C4-2B (cell line): ENCODE data around the gene PAXX.

Source experiments
- H3K27ac ChIP-seq: fragments of 450-650 bp; 2 replicates; pipeline ENCODE4 v1.5.1; 2017
- ZFX ChIP-seq: fragments of 450-650 bp; IDR thresholded peaks from 2 replicates; pipeline ENCODE4 v1.6.1; 2017
- TF ChIP-seq, protein P1 (sequence below): fragments of 450-650 bp; conservative IDR thresholded peaks from 2 replicates; pipeline ENCODE4 v1.5.1; 2017; ENCODE audit warnings: mild to moderate bottlenecking

The PAXX gene

DNA sequence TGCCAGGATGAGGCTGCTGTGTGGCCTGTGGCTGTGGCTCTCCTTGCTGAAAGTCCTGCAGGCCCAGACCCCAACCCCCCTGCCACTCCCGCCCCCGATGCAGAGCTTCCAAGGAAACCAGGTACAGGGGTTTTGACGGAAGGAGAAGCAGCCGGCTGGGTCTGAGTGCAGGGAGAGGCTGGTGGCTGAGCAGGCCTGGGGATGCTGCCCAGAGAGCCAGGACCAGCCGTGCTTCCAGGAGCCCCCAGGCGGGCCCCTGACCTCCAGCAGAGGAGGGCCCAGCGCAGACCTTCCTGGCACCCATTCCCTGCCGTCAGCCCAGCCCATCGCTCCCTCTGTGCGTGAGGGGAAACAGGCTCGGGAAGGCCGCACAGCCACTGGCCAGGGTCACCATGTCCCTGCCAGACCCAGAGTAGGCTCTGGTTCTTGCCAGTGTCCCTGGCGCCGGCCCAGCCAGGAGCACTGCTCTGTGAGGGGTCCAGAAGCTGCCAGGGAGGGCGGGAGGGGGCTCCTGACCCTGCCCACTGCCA is 39.8 kb upstream of the PAXX start:
- no peak overlapping the region for H3K27ac ChIP-seq

DNA sequence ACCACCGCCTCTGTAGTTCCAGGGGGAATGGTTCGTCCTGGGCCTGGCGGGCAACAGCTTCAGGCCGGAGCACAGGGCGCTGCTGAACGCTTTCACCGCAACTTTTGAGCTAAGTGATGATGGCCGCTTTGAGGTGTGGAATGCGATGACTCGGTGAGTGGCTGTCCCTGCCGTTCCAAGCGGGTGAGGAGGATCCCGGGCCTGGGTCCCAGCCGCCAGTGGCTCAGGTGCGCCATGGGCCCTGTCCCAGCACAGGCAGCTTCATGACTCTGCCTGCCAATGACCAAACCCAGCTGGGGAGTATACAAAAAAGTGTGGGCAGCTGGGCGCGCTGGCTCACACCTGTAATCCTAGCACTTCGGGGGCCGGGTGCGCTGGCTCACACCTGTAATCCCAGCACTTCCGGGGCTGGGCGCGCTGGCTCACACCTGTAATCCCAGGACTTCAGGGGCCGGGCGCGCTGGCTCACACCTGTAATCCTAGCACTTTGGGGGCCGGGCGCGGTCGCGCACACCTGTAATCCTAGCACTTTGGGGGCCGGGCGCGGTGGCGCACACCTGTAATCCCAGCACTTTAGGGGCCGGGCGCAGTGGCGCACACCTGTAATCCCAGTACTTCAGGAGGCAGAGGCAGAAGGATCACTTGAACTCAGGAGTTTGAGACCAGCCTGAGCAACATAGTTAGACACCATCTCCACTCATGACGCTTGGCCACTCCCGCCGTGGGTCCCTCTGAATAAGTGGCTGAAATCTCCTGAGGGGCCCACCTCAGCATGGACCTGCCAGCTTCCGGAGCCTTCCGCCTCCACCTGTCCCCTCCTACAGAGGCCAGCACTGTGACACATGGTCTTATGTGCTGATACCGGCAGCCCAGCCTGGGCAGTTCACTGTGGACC is 39.1 kb upstream of the PAXX start:
- TF ChIP-seq, protein P1, sequence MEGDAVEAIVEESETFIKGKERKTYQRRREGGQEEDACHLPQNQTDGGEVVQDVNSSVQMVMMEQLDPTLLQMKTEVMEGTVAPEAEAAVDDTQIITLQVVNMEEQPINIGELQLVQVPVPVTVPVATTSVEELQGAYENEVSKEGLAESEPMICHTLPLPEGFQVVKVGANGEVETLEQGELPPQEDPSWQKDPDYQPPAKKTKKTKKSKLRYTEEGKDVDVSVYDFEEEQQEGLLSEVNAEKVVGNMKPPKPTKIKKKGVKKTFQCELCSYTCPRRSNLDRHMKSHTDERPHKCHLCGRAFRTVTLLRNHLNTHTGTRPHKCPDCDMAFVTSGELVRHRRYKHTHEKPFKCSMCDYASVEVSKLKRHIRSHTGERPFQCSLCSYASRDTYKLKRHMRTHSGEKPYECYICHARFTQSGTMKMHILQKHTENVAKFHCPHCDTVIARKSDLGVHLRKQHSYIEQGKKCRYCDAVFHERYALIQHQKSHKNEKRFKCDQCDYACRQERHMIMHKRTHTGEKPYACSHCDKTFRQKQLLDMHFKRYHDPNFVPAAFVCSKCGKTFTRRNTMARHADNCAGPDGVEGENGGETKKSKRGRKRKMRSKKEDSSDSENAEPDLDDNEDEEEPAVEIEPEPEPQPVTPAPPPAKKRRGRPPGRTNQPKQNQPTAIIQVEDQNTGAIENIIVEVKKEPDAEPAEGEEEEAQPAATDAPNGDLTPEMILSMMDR, result no peak
- TF ChIP-seq ZFX, result no peak
- H3K27ac ChIP-seq, result no peak overlapping the region

More for the DNA sequence above, 39.8 kb upstream of the PAXX start:
- TF ChIP-seq ZFX, result no peak
- TF ChIP-seq, protein P1, result no peak

DNA sequence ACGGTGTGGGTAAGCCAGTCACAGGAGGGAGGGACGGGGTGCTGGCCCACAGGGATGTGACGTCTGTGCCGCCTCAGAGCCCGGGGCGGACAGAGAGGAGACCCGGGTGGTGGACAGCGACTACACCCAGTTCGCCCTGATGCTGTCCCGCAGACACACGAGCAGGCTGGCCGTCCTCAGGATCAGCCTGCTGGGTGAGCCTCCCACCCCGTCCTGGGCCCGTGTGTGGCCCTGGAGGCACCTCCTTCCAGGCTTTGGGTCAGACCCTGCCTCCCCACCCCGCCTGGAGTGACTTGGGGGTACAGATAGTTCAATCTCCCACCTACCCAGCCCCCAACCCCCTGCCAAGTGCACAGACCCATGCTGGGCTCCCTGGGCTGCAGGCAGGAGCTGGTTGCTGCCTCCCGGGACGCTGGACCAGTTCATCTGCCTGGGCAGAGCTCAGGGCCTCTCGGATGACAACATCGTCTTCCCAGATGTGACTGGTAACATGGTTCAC is 38.4 kb upstream of the PAXX start:
- no peak for TF ChIP-seq ZFX
- TF ChIP-seq, protein P1, result no peak
- no peak overlapping the region for H3K27ac ChIP-seq

DNA sequence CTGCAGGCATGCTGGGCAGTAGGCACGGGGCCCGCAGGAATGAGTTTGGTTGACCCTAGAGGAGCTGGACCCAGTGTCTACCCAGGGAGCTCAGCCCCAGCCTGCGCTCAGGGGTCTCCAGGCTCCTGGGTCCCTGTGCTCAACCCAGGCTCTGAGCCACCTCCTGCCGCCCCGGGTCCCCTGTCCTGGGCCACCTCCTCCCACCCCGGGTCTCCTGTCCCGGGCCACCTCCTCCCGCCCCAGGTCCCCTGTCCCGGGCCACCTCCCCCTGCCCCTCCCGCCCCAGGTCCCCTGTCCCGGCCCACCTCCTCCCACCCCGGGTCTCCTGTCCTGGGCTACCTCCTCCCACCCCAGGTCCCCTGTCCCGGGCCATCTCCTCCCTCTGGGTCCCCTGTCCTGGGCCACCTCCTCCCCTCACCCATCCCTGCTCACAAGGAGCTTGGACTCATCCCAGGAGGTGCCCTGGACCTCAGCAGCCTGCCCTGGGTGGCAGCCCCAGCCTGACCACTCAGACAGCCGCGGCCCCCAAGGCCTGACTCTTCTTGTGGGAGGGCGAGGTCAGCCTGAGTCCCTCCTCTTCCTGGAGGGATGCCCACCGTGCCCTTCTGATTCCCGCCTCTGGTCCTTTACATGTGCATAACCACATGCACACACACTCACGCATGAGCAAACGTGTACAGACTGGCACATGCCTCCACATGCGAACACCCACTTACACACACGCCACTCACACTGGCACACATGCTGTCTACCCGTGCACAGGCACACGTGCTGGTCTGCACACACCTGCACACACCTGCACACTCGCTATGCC is 37.7 kb upstream of the PAXX start:
- H3K27ac ChIP-seq, result no peak overlapping the region
- TF ChIP-seq, protein P1, result no peak
- TF ChIP-seq ZFX, result no peak

DNA sequence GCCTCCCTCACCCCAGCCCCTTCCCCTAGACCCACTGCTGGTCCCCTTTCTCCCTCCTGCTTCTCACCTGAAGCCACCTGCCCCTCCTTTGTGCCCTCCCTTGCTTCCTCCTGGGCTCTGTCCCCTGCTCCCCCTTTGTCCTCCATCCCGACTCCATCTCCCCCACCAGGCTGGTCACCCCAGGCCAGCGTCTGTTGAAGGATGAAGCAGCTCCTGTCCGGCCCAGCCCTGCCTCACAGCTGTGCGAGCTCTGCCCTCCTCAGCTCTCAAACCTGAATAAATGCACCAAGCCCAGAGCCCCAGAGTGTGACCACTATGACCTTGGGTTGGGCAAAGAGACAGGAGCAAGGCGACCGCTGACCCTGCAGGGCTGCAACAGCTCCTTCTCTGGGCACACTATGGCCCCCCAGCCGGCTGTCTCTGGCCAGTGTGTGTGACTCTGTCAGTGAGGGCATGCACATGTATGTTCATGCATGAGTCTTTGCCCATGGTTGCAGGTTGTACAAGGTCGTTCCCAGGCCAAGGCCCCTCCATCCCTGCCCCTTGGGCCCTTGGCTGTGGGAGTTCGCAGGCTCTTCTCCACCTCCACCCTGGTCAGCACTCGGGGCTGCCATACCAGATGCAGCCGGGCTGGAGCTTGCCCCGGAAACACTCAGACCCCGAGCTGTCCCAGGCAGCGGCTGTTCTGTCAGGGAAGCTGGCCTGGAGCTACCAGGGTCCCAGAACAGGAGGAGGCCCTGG is 36.9 kb upstream of the PAXX start:
- TF ChIP-seq, protein P1, result no peak
- TF ChIP-seq ZFX, result no peak

DNA sequence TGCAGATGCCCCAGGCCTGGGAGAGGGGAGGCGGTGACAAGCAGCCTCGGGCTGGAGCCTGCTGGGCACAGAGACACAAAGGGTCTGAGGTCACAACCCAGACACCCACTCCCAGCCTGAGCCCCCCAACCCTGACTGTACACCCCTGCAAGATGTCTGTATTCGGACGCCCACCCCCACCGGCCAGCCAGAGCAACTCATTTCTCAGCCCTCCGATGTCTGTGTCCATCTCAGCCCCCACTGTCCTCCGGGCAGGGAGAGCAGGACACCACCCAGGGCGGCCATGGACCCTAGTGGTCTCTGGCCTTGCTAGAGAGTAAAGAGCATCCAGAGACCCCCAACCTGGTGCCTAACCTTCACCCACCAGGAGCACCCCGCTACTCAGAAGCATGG is 36.3 kb upstream of the PAXX start:
- H3K27ac ChIP-seq, result no peak overlapping the region
- TF ChIP-seq, protein P1, result no peak
- no peak for TF ChIP-seq ZFX

More for the DNA sequence above, 36.9 kb upstream of the PAXX start:
- H3K27ac ChIP-seq, result no peak overlapping the region
